KMS-11 (cell line): ENCODE results near the gene GPALPP1.
A peak's percentile ranks its signal among the peaks of the same experiment; 100 is the strongest.

ENCODE experiments used
- H2AFZ ChIP-seq: fragments of 200-600 bp; sonication (generic); 2 replicates; pipeline ENCODE4 v1.6.1; 2016; ENCODE audit warnings: antibody characterized with exemption, mixed run types, low read depth
- H3K27ac ChIP-seq: fragments of 200-600 bp; sonication (generic); 2 replicates; pipeline ENCODE4 v1.6.1; 2016; ENCODE audit warnings: mild to moderate bottlenecking, mixed run types
- H3K27me3 ChIP-seq: fragments of 200-600 bp; sonication (generic); 2 replicates; pipeline ENCODE4 v1.6.1; 2017; ENCODE audit warnings: mild to moderate bottlenecking, low read depth, mixed run types, moderate library complexity; ENCODE audit not compliant: insufficient read depth
- H3K36me3 ChIP-seq: fragments of 200-600 bp; sonication (generic); 2 replicates; pipeline ENCODE4 v1.6.1; 2017; ENCODE audit warnings: mild to moderate bottlenecking, mixed run types; ENCODE audit not compliant: insufficient read depth
- H3K4me1 ChIP-seq: fragments of 200-600 bp; sonication (generic); 2 replicates; pipeline ENCODE4 v1.6.1; 2016; ENCODE audit warnings: mild to moderate bottlenecking, low read depth, mixed run types; ENCODE audit not compliant: poor library complexity, severe bottlenecking
- H3K4me2 ChIP-seq: fragments of 200-600 bp; sonication (generic); 2 replicates; pipeline ENCODE4 v1.7.0; 2016; ENCODE audit warnings: mild to moderate bottlenecking, mixed run types
- H3K4me3 ChIP-seq: fragments of 200-600 bp; sonication (generic); IDR thresholded peaks from 2 replicates; pipeline ENCODE4 v1.6.1; 2017; ENCODE audit warnings: low read depth, low read length, mixed read lengths; ENCODE audit not compliant: insufficient read depth
- H3K79me2 ChIP-seq: fragments of 200-600 bp; sonication (generic); 2 replicates; pipeline ENCODE4 v1.6.1; 2016; ENCODE audit warnings: low read depth, mixed run types; ENCODE audit not compliant: insufficient read depth
- H3K9ac ChIP-seq: fragments of 200-600 bp; sonication (generic); 2 replicates; pipeline ENCODE4 v1.6.1; 2016; ENCODE audit warnings: mild to moderate bottlenecking, mixed run types
- H4K20me1 ChIP-seq: fragments of 200-600 bp; sonication (generic); 2 replicates; pipeline ENCODE4 v1.6.1; 2016; ENCODE audit warnings: mild to moderate bottlenecking, mixed run types; ENCODE audit not compliant: insufficient read depth
- TF ChIP-seq, protein P1 (sequence below): fragments of 200-600 bp; sonication (generic); conservative IDR thresholded peaks from 2 replicates; pipeline ENCODE4 v1.6.1; 2017; ENCODE audit warnings: low read depth, mild to moderate bottlenecking, antibody characterized with exemption, low read length, moderate library complexity, mixed read lengths

Gene GPALPP1

DNA sequence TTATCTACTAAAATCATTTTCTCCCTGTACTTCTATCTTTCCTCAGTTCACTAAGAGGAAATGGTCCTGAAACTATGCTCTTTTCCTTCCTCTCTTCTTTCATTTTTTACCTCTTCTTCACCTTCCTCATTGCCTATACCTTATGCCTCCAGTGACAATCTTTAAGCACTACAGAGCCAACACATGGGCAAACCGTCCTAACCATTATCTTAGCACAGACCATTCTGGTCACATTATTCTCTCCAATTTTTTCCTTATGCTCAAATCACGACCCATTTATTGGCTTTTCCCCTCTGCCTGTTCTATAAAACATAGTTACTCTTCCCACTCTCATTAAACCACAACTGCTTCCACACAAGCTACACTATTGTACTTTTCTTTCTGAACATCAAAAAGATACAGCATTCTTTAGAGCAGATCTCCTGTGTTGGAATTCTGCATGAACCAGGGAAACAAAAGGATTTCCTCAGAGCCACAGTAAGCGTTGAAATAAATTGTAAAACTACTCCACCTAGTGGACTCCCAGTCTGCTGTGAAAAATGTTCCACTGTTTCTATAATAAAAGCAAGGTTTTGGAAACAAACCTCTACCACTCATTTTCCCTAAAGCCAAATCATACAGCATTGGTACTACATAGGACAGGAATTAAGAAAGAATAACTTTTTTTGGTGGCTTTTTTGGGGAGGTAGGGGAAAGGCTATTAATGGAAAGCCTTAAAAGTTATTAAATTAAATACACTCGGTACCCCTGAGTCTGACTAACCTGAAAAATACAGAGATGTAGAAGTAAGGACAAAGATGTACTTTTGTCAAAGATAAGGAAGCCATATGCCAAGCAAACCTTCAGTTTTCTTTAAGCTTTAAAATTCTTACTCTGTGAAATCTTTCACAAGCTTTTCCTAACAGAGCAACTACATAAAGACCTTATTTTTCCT is 19.5 kb upstream of the GPALPP1 start:
- TF ChIP-seq, protein P1, sequence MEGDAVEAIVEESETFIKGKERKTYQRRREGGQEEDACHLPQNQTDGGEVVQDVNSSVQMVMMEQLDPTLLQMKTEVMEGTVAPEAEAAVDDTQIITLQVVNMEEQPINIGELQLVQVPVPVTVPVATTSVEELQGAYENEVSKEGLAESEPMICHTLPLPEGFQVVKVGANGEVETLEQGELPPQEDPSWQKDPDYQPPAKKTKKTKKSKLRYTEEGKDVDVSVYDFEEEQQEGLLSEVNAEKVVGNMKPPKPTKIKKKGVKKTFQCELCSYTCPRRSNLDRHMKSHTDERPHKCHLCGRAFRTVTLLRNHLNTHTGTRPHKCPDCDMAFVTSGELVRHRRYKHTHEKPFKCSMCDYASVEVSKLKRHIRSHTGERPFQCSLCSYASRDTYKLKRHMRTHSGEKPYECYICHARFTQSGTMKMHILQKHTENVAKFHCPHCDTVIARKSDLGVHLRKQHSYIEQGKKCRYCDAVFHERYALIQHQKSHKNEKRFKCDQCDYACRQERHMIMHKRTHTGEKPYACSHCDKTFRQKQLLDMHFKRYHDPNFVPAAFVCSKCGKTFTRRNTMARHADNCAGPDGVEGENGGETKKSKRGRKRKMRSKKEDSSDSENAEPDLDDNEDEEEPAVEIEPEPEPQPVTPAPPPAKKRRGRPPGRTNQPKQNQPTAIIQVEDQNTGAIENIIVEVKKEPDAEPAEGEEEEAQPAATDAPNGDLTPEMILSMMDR: peak; percentile 70
- no peak overlapping the region for H3K4me2 ChIP-seq
- no peaks in the 10 kb centered on the region for H4K20me1 ChIP-seq
- H3K27ac ChIP-seq: no peak overlapping the region
- H3K27me3 ChIP-seq: no peaks in the 10 kb centered on the region
- no peaks in the 10 kb centered on the region for H3K4me1 ChIP-seq
- H3K4me3 ChIP-seq: no peak overlapping the region
- H3K36me3 ChIP-seq: no peaks in the 10 kb centered on the region
- no peaks in the 10 kb centered on the region for H3K79me2 ChIP-seq
- H2AFZ ChIP-seq: no peak overlapping the region
- no peak overlapping the region for H3K9ac ChIP-seq

DNA sequence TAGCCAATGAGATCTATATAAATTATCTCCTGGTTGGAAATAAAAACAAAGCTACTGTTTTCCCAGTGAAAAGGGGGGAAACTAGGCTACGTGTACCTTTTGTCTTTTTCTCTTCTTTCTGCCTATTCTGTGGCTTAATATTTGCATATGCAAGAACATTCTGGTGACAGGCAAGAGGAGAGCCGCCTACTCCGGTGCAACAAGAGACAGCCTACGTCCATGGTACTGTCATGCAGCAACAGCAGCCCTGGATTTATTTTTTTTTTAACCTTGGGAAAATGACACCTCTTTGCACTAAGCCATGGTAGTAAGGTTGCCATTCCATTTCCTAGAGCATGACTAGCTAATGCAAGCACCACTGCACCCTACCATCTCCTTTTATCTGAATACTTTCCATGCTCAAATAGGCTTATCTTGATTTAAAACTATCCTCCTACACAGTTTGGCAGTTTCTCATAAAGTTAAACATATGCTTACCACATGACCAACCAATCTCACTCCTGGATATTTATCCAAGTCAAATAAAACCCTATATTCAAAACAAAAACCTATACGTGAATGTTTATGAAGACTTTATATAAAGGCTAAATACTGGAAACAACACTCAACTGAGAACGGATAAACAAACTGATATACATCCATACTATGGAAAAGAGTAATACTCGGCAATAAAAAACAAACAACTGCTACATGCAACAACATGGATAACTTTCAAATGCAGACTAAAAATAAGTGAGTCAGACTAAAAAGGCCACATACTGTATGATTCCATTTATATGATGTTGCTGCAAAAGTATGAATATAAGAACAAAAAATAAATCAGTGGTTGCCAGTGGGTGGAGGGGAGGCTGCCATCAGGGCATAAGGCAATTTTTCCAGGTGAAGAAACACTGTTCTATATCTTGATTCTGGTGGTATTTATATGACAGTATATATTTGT is 17.4 kb upstream of the GPALPP1 start:
- TF ChIP-seq, protein P1: no peak
- no peak overlapping the region for H2AFZ ChIP-seq
- no peaks in the 10 kb centered on the region for H3K27me3 ChIP-seq
- H4K20me1 ChIP-seq: no peaks in the 10 kb centered on the region
- H3K4me3 ChIP-seq: no peak overlapping the region
- H3K9ac ChIP-seq: no peak overlapping the region
- H3K4me1 ChIP-seq: no peaks in the 10 kb centered on the region
- H3K27ac ChIP-seq: no peak overlapping the region
- H3K36me3 ChIP-seq: no peaks in the 10 kb centered on the region
- H3K4me2 ChIP-seq: no peak overlapping the region
- H3K79me2 ChIP-seq: no peaks in the 10 kb centered on the region

DNA sequence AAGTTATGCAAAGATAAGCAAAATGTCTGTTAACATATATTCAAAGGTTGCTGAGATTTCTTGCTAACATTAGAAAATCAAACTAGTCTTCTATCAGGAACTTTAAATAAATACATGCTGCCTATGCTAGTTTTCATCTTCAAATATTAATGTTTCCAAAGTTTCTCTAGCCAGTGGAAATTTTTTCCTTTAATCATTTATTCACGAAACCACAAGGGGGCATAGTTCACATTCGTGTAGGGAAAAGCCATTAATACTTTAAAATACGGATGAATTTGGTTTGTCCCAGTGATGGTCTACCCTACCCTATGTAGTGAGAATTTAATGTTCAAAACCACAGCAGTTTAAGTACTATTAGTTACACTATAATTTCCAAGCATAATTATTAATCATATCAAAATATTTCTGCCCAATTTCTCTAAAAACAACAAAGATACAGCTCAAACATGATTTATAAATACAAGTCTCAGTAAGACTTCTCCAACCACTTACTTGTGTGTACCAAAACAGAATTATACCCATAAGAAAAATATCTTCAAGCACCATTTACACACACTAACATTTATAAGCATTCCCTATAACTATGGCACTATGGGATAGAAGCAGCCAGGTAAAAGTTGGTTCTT is 16.3 kb upstream of the GPALPP1 start:
- TF ChIP-seq, protein P1: peak; percentile 51
- Histone ChIP-seq H3K36me3 (no peaks in the 10 kb centered on the region), H3K79me2 (no peaks in the 10 kb centered on the region), H4K20me1 (no peaks in the 10 kb centered on the region), H3K4me2 (no peak overlapping the region), H3K4me3 (no peak overlapping the region), H3K9ac (no peak overlapping the region), H3K27me3 (no peaks in the 10 kb centered on the region), H3K27ac (no peak overlapping the region), H2AFZ (no peak overlapping the region), H3K4me1 (no peaks in the 10 kb centered on the region)

DNA sequence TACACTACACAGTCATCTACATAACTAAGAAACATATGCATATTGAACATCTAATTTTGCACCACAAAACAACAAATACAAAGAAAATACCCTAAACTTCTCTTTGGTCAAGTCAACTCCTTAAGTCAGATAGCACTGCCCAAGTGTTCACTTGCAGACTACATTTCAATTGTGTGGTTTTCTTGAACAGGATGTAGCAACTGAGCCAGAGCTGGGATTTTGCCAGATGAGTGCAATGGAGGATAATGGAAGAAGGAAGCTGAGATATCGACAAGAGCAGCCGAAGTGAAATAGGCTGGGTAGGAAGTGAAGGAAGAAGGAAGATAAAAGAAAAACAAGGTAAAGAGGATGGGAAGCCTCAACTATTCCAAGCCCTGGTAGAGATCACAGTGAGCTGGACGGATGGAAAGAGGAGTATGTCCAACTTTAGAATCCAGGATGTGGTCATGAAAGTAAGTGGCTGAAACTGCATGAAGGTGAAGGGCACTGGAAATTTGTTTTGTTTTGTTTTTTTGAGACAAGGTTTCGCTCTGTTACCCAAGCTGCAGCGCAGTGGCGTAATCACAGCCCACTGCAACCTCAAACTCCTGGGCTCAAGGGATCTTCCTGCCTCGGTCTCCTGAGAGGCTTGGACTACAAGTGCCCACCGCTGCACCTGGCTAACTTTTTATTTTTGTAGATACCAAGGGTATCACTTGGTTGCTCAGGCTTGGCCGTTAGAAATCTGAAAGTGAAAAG is 15.1 kb upstream of the GPALPP1 start:
- no peak overlapping the region for H3K4me2 ChIP-seq

More for the DNA sequence above, 15.1 kb upstream of the GPALPP1 start:
- Histone ChIP-seq H3K36me3 (no peaks in the 10 kb centered on the region), H3K4me1 (no peaks in the 10 kb centered on the region), H2AFZ (no peak overlapping the region), H3K27me3 (no peaks in the 10 kb centered on the region), H3K79me2 (no peaks in the 10 kb centered on the region), H4K20me1 (no peaks in the 10 kb centered on the region), H3K27ac (no peak overlapping the region), H3K4me3 (no peak overlapping the region), H3K9ac (no peak overlapping the region)
- TF ChIP-seq, protein P1: no peak
